Left lobe of liver (tissue), 2 donors: ENCODE measurements around the gene GRAMD1A. TPM values are rescaled to one million over a fixed set of nuclear protein-coding genes. Genes with fewer than 3 reads are reported as not detected.
"Not testable (repeated sequence)": the region's sequence is repeated elsewhere in the genome, so short reads cannot be mapped to it uniquely, and the experiment has no call there.

Experiments used
- ATAC-seq: fragments of 200-7000 bp; cut with Tn5 transposase; one replicate; pipeline ENCODE4 v1.9.1; 2020; ENCODE audit warnings: mild to moderate bottlenecking, moderate library complexity
- DNase-seq: peaks from one replicate; pipeline ENCODE4 v3.0.0-alpha.2; 2020; ENCODE audit warnings: low spot score
- total RNA-seq: library from RNA; stranded (reverse); gene quantifications from one replicate; pipeline ENCODE4 v1.2.1, GENCODE V29; 2021
- donor health status: DM: no; HTN: no; CAD: no; lungs with moderate emphysema.
- donor health status: DM: no; HTN: yes; CAD: no.

Gene GRAMD1A
- total RNA-seq, 1 donor from 2014 or later, result 17.8 TPM

DNA sequence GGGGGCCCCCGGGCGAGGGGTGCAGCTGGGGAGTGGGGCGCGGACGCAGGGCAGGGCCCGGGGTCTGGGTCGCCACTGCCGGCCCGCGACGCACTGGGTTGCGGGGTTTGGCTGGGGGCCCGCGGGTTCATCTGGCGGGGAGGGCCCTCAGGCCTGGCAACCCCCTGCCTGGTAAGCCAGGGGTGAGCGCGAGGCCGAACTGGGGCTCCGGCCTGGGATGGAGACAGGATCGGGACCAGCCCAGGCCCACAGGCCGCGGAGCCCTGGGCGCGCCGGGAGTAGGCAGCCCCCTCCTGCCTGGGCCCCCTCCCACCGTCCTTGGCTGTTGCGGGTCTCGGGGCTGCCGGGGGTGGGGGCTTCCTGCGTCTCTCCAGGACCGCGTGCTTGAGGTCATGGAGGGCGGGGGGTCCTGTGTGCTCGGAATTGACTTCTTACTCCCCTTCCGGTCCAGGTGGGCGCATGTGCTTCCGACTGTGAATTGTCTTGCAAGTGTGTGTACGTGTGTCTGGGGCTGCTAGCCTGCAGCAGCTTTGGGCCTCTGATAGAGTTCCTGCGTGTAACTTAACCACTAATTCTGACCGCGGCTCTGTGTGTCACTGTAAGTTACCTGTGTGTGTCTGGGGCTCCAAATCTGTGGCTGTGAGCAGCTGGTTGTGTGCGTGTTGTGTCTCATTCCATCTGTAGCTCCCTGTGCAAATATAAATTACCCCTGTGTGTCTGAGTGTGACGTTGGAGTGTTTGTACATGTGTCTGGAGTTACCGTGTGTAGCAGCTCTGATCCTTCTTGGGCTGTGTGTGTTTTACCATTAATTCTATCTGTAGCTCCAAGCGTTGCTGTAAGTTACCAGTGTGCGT lies 751 bp downstream of the GRAMD1A start:
- ATAC-seq, result no peak
- no peak for DNase-seq

DNA sequence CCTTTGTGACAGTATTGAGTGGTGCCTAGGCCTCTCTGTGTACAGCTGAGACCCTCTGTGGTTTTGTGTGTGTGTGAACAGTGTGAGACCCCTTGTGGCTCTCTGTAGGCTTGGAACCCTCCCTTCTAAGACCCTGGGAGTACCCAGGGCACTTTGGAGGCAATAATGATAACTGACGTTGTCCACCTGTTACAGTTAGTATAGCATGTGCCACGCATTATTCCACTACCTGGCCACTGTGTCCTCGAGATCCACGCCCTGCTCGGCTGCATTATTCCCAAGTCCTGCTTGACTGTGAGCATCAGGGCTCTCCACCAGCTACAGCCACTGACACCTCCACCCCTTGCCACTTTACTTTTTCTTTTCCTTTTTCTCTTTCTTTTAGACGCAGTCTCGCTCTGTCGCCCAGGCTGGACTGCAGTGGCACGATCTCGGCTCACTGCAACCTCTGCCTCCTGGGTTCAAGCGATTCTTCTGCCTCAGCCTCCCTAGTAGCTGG lies 2.0 kb downstream of the GRAMD1A start:
- no peak for DNase-seq
- ATAC-seq, result no peak

DNA sequence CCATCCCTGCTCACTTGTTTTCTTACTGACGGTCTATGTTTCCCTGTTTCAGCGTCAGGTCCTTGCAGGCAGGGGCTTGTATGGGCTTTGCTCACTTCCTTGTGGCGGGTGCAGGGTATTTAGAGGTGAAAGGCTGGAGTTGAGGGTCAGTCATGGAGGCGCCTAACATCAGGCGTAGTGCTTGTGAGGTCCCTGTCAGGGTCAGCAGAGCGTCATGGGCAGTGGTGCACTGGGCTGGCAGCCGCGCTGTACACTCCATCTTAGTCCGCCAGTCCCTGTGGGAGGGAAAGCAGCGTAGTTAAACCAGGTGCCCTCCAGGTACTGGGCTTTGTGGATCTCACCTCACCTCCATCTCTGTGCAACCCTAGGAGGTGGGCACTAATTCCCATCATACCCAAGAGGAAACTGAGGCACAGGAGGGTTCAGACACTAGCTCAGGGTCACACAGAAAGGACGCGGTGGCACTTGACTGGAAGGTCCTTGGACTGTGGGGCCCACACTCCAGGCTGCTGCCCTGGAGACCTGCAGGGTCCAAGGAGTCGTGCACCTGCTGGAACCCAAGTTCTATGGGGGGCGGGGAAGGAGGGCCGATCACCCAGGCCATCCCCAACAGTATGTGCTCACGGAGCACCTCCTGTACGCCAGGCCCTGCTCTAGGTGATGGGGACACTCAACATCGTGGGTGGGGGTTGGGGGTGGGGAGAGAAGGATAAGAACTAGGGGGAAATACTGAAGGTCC lies 4.6 kb downstream of the GRAMD1A start:
- DNase-seq (no peak), ATAC-seq (no peak)

DNA sequence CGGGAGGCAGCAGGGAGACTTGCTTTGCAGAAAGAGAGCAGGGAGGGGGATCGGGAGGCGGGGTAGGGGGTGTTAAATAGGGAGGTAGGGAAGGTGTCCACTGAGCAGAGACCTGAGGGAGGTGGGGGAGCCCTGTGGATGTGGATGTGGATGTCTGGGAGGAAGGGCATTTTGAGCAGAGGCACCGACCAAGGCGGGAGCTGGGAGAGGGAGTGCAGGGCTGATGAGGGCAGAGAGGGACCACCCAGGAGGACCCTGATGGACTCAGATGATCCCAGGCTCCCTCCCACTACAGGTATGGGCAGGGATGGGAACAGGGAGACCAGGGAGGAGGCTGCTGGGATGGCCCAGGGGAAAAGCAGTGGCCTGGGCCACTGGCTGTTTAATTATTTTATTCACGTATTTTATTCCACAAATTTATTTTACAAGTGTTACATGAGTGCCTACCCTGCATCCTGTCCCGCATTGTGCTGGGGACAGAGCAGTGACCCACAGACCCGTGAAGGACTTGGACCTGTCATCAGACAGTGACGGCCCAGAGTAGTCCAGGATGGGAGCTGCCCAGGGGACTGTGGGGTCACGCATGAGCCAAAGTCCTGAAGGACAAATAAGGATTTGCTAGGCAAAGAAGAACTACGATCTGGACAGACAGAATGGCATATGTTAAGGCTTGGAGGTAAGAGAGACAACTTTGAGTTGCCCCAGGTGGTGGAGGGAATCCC lies 5.3 kb downstream of the GRAMD1A start:
- DNase-seq, result no peak
- peak; percentile 40 for ATAC-seq

DNA sequence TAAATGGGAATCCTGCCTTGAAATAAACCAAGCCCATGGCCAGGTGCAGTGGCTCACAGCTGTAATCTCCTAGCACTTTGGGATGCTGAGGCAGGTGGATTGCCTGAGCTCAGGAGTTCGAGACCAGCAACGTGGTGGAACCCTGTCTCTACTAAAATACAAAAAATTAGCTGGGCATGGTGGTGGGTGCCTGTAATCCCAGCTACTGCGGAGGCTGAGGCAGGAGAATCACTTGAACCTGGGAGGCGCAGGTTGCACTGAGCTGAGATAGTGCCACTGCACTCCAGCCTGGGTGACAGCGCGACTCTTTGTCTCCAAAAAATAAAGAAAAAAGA lies 5.9 kb downstream of the GRAMD1A start:
- DNase-seq, ATAC-seq: not testable (repeated sequence)

DNA sequence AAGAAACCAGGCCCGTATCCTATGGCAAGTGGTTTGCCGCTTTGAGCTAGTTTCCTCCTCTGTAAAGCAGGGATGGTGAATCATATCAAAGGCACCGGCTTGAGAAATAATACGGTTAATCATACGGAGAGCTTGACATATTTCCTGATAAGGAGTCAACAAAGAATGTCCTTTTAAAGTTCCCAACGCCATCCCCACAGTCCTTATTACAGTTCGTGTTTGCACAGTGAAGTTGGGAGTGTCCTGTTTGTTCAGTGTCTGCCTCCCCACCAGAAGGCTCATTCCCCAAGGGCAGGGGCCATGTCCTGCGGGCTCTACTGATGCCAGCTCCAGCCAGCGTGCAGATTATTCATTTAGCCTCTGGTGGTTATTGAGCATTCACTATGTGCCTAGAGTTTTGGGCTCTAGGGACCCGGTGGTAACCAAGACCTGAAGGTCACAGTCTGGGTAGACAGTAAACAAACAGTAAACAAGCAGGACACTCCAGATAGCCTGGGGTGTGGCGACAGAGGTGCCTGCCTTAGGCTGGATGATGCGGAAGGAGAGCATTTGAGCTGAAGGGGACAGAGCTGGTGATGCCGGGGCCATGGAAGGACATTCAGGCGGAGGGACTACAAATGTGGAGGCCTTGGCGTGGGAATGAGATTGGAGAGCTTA lies 6.3 kb downstream of the GRAMD1A start:
- ATAC-seq (peak; percentile 57), DNase-seq (no peak)

DNA sequence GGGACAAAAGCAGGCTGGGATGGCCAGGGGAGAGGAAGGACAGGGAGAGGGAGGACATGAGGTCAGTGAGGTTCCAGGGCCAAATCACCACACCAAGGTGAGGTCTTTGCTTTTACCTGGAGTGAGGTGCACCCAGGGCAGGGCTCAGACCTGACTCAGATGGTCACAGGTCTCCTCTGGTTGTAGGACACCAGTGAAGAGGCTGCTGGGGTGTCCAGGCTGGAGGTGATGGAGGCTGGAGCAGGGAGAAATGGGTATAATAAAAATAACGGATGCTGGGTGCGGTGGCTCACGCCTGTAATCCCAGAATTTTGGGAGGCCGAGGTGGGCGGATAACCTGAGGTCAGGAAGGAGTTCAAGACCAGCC lies 6.9 kb downstream of the GRAMD1A start:
- DNase-seq (no peak), ATAC-seq (no peak)

DNA sequence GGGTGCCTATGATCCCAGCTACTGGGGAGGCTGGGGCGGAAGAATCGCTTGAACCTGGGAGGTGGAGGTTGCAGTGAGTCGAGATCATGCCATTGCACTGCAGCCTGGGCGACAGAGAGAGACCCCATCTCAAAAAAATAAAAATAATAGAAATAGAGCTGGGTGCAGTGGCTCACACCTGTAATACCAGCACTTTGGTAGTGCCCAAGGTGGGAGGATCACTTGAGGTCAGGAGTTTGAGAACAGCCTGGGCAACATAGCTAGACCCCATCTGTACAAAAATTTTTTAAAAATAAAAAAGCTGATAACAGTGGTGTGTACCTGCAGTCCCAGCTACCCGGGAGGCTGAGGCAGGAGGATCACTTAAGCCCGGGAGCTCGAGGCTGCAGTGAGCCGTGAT lies 7.3 kb downstream of the GRAMD1A start:
- not testable (repeated sequence) for DNase-seq, ATAC-seq

DNA sequence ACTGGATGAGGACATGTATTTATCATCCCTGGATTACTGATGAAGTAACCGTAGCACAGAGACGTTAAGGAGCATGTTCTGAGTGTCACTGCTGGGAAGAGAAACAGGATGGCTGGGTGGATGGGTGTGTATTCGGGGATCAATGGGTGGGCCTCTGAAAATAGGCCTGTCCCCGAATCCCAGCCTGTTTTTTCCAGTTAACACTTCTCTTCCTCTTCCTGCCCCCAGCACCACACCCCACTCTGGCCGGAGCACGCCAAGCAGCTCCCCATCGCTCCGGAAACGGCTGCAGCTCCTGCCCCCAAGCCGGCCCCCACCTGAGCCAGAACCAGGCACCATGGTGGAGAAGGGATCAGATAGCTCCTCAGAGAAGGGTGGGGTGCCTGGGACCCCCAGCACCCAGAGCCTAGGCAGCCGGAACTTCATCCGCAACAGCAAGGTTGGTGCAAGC lies 8.8 kb downstream of the GRAMD1A start:
- ATAC-seq, result no peak
- no peak for DNase-seq

DNA sequence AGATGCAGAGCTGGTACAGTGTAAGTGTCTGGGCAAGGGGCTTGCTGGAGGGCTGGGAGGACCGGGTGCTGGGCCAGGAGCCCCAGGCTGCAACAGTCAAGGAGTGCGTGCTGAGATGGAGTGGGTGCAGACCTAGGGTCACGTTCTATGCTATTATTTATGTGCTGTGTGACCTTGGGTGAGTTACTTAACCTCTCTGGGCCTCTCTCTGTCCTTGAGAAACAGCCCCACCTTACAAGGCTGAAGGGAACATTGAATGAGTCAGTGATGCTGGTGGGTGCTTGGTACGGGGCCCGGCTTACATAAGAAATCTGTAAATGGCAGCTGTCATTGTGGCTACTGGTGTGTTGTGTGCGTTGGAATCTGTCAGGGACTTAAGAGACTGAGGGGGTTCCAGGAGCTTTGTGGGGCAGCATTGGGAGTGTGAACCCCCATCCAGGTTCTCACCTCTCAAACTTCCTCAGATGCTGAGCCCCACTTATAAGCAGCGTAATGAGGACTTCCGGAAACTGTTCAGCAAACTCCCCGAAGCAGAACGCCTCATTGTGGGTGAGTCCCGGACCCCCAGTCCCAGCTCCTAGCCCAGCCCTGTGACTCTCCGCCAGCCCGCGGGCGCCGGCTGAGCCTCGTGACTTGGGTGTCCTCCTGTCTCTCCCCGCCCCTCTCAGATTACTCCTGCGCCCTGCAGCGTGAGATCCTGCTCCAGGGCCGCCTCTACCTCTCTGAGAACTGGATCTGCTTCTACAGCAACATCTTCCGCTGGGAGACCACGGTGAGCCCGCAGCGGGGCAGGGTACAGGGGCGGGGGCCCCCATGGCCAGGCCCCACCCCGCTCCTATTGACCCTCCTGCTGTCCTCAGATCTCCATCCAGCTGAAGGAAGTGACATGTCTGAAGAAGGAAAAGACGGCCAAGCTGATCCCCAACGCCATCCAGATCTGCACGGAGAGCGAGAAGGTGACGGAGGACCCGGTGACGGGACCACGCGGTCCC lies 9.6 kb downstream of the GRAMD1A start:
- ATAC-seq (no peak), DNase-seq (no peak)

DNA sequence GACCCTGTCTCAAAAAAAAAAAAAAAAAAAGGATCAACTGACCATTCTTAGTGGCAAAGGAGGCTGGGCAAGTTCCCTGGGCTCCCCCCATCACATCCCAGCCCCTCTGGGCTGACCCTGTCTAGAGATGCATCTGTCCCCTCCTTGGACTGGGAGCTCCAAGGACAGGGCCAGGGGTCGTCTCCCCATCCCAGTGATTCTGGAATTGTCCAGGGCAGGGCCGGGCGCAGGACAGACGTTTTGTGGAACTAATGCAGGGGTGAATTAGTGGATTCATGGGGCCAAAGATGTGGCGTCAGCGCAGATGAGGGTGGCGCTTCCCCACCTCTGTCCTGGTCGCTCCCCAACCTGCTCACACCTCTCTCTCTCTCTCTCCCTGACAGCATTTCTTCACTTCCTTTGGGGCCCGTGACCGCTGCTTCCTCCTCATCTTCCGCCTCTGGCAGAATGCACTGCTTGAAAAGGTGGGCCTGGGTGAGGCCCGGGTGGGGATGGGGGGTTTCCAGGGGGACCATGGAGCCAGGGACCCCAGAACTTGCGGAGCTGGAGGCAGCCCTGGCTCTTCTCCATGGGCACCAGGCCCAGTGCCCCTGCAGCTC lies 11.1 kb downstream of the GRAMD1A start:
- ATAC-seq, result no peak
- DNase-seq, result no peak

DNA sequence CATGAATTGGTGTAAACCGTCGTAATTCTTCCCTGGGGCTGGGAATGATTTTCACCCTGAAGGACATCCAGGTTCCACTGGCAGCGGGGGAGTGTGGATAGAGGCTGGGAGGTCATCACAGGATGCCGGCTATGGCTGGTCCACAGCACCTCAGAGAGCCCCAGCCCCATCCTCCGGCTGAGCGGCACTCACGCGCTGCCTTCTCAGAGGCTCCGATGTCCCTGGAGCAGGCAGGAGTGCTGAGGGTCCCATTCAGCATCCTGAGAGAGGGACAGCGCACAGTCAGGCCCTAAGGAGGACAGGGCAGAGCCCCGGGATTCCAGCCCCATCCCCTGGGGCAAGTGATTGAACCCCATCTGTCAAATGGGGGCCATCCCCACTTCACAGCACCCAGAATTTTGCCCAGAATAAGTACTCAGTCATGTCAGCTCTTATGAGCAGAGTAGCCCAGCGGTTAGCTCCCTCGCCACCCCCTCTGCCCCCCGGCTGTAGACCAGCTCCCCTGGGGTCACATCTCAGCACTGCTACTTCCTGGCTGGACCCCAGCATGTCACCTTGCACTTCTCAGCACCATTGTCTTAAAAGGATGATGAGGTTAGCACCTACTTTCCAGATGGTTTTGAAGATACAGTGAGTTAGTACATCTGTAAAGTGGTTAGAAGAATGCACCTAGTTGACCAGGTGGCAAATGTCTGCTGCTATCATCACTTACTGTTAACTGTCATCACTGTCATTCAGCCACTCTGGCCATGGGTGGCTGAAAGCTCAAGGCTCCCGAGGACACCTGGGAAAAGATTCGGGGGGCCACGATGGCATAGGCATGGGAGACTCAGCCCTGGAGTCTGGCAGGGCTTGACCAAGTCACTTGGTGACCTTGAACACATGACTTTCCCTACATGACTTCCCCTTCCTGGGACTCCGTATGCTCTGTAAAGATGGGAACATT lies 11.9 kb downstream of the GRAMD1A start:
- DNase-seq, result no peak
- ATAC-seq, result no peak

DNA sequence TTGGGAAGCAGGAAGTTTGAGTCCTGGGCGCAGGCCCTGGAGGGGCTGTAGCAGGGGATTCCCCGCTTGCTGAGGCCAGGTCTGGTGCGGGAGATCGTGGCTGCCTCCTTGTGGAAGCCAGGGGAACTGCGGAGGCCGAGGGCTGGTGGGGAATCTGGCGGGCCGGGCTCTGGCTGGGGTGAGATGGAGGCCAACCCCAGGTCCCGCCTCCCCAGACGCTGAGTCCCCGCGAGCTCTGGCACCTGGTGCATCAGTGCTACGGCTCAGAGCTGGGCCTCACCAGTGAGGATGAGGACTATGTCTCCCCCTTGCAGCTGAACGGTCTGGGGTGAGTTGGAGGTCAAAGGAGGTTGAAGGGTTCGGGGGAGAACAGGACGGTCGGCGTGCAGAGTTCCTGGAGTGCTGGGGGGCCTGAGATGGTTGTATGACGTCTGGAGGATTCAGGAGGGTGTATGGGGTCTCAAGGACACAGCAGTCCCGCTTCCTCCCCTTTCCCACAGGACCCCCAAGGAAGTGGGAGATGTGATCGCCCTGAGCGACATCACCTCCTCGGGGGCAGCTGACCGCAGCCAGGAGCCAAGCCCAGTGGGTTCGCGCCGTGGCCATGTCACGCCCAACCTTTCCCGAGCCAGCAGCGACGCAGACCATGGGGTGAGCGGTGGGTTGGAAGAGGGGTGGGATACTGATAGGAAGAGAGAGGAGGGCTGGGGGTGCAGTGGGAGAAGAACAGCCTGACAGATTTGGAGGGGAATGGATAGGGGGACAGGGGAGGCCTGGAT lies 13.1 kb downstream of the GRAMD1A start:
- ATAC-seq (peak; percentile 94), DNase-seq (peak; percentile 79)

DNA sequence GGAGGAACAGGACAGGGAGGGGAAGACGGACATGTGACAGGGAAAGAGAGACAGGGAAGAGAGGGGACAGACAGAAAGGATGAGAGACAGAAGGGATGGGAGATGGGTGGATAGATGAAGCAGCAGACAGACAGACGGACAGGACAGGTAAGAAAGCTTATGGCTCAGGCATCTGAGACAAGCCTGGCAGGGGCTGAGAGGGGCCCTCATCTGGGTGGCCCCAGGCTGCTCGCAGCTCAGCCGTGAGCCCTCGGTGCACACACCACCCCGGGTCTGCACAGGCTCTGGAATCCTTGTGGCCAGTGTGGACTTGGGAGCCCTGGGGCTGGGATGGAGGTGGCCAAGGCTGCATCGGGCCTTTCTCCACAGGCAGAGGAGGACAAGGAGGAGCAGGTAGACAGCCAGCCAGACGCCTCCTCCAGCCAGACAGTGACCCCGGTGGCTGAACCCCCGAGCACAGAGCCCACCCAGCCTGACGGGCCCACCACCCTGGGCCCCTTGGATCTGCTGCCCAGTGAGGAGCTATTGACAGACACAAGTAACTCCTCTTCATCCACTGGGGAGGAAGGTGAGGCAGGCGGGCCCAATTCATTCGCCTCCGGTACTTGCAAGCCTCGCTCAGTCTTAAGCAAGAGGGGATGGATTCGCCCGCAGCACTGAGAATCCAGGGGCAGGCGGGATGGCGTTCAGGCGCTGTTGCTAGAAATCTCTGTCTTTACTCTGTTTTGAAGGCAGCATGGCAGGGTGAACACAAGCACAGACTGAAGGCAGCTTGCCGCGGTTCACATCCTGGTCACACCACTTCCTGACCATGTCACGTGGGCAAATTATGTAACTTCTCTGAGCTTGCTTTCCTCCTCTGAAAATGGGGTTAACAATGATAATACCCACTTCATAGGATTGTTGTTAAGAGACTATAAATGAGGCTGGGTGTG lies 14.0 kb downstream of the GRAMD1A start:
- DNase-seq, result no peak
- no peak for ATAC-seq

DNA sequence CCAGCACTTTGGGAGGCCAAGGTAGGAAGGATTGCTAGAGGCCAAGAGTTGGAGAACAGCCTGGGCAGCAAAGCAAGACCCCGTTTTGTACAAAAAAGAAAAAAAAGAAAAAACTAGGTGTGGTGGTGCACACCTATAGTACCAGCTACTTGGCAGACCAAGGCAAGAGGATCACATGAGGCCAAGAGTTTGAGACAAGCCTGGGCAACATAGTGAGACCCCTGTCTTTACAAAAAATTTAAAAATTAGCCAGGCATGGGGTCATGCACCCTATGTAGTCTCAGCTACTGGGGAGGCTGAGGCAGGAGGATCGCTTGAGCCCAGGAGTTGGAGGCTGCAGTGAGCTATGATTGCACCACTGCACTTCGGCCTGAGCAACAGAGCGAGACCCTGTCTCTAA lies 14.7 kb downstream of the GRAMD1A start:
- ATAC-seq, DNase-seq: not testable (repeated sequence)

DNA sequence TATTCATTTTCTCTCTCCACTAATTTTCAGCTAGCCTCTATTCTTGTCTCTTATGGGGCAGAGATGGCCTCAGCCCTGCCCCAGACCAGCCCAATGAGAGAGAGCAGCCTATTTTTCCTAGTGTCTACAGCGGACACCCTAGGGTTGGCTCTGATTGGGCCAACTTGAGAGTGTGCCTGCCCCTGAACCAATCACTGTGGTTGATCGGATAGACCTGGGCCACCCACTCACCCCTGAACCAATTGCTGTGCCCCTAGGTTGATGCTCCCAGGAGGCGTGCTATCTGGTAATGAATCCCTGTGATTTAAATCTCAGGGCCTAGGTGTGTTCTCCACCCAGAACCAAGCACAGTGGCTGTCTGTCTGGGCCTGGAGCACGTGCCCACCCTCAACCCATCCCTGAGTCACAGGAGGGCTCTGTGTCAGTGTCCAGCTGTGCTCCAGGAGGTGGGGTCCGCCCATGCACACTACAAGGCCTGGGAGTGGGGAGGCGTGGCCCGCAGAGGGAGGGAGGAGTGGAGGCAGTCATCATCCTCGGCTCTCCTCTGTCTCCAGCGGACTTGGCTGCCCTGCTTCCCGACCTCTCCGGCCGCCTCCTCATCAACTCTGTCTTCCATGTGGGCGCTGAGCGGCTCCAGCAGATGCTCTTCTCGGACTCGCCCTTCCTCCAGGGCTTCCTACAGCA lies 15.3 kb downstream of the GRAMD1A start:
- ATAC-seq, result no peak
- no peak for DNase-seq
